HEK293 (cell line): Measurements from ENCODE around the gene PPP2R5E.

Experiments
- CTCF ChIA-PET: fragments of 350-600 bp; formaldehyde crosslinking; extraction: SDS; loops from one replicate; lab custom pipeline; 2021; ENCODE audit warnings: antibody characterized with exemption; lab: Yijun Ruan, JAX
- POLR2A ChIA-PET: fragments of 300-600 bp; formaldehyde crosslinking; extraction: SDS; loops from one replicate; lab custom pipeline; 2020; ENCODE audit warnings: antibody characterized with exemption, inconsistent platforms; lab: Yijun Ruan, JAX
- H3K27ac ChIP-seq: fragments of 200-500 bp; sonication (Bioruptor generic); 2 replicates; pipeline ENCODE4 v1.5.1; 2014; ENCODE audit warnings: low read depth, low read length, control low read depth, inconsistent platforms; ENCODE audit errors: extremely low read depth
- H3K36me3 ChIP-seq, 2 experiments: fragments of 200-500 bp in 1 of 2; sonication (Bioruptor generic) in 1 of 2; 1 replicate in 1 of 2; 2 replicates in 1 of 2; pipeline ENCODE4 v1.5.1; 2014 to 2017; ENCODE audit warnings: inconsistent platforms in 2 of 2, low read length in 2 of 2; ENCODE audit not compliant: control insufficient read depth in 2 of 2, insufficient read depth in 1 of 2
- H3K4me1 ChIP-seq: fragments of 200-500 bp; sonication (Bioruptor generic); 2 replicates; pipeline ENCODE4 v1.5.1; 2014; ENCODE audit warnings: mild to moderate bottlenecking, low read length, inconsistent platforms; ENCODE audit not compliant: control insufficient read depth, insufficient read depth
- H3K4me3 ChIP-seq: 2 replicates; pipeline ENCODE4 v1.5.1; 2011; ENCODE audit warnings: low read depth, mild to moderate bottlenecking, control low read depth, low read length, moderate library complexity
- H3K9me3 ChIP-seq: fragments of 200-500 bp; sonication (Bioruptor generic); 2 replicates; pipeline ENCODE4 v1.5.1; 2014; ENCODE audit warnings: low read depth, low read length, inconsistent platforms; ENCODE audit not compliant: control insufficient read depth, insufficient read depth
- FEZF1 ChIP-seq: fragments of 450-650 bp; formaldehyde crosslinking; IDR thresholded peaks from 2 replicates; pipeline ENCODE4 v1.5.1; 2016; ENCODE audit warnings: missing biosample characterization, missing genetic modification characterization
- GFI1B ChIP-seq: fragments of 450-650 bp; formaldehyde crosslinking; IDR thresholded peaks from 2 replicates; pipeline ENCODE4 v1.5.1; 2016; ENCODE audit warnings: missing biosample characterization, missing genetic modification characterization
- HOXD13 ChIP-seq: sonication (generic); formaldehyde crosslinking; IDR thresholded peaks from 2 replicates; pipeline ENCODE4 v1.8.0; 2022; ENCODE audit warnings: missing genetic modification reagents, borderline replicate concordance
- KLF7 ChIP-seq: fragments of 450-650 bp; formaldehyde crosslinking; IDR thresholded peaks from 2 replicates; pipeline ENCODE4 v1.5.1; 2016; ENCODE audit warnings: missing biosample characterization, missing genetic modification characterization, borderline replicate concordance
- MEIS1 ChIP-seq: sonication (generic); formaldehyde crosslinking; IDR thresholded peaks from 2 replicates; pipeline ENCODE4 v1.8.1; 2022; ENCODE audit warnings: missing genetic modification reagents, mild to moderate bottlenecking, borderline replicate concordance
- OSR2 ChIP-seq: fragments of 450-650 bp; formaldehyde crosslinking; IDR thresholded peaks from 2 replicates; pipeline ENCODE4 v1.5.1; 2016; ENCODE audit warnings: missing biosample characterization, missing genetic modification characterization
- ZBTB1 ChIP-seq: fragments of 450-650 bp; formaldehyde crosslinking; IDR thresholded peaks from 2 replicates; pipeline ENCODE4 v1.5.1; 2016; ENCODE audit warnings: missing biosample characterization, missing genetic modification characterization
- ZBTB20 ChIP-seq: fragments of 450-650 bp; formaldehyde crosslinking; IDR thresholded peaks from 2 replicates; pipeline ENCODE4 v1.5.1; 2016; ENCODE audit warnings: missing biosample characterization, missing genetic modification characterization
- ZFP37 ChIP-seq: fragments of 450-650 bp; formaldehyde crosslinking; IDR thresholded peaks from 2 replicates; pipeline ENCODE4 v1.5.1; 2016; ENCODE audit warnings: missing biosample characterization, missing genetic modification characterization
- ZNF214 ChIP-seq: fragments of 450-650 bp; formaldehyde crosslinking; IDR thresholded peaks from 2 replicates; pipeline ENCODE4 v1.5.1; 2017; ENCODE audit warnings: missing biosample characterization, mild to moderate bottlenecking, missing genetic modification characterization, borderline replicate concordance
- ZNF561 ChIP-seq: fragments of 450-650 bp; IDR thresholded peaks from 2 replicates; pipeline ENCODE4 v1.5.1; 2018; ENCODE audit warnings: missing biosample characterization, missing genetic modification characterization, borderline replicate concordance
- ZNF776 ChIP-seq: fragments of 450-650 bp; formaldehyde crosslinking; IDR thresholded peaks from 2 replicates; pipeline ENCODE4 v1.5.0; 2017; ENCODE audit warnings: missing biosample characterization, missing genetic modification characterization, borderline replicate concordance
- ZNF791 ChIP-seq: fragments of 450-650 bp; formaldehyde crosslinking; IDR thresholded peaks from 2 replicates; pipeline ENCODE4 v1.5.1; 2016; ENCODE audit warnings: missing biosample characterization, missing genetic modification characterization
- TF ChIP-seq, protein P1 (sequence below): fragments of 450-650 bp; formaldehyde crosslinking; IDR thresholded peaks from 2 replicates; pipeline ENCODE4 v1.5.1; 2016; ENCODE audit warnings: missing biosample characterization, missing genetic modification characterization
- TF ChIP-seq, protein P2 (sequence below): fragments of 450-650 bp; formaldehyde crosslinking; IDR thresholded peaks from 2 replicates; pipeline ENCODE4 v1.5.1; 2016; ENCODE audit warnings: missing biosample characterization, missing genetic modification characterization
- TF ChIP-seq, protein P3 (sequence below): fragments of 450-650 bp; formaldehyde crosslinking; IDR thresholded peaks from 2 replicates; pipeline ENCODE4 v1.5.1; 2016; ENCODE audit warnings: missing biosample characterization, missing genetic modification characterization
- TF ChIP-seq, protein P4 (sequence below): fragments of 450-650 bp; formaldehyde crosslinking; IDR thresholded peaks from 2 replicates; pipeline ENCODE4 v1.5.1; 2016; ENCODE audit warnings: missing biosample characterization, missing genetic modification characterization
- TF ChIP-seq, protein P5 (sequence below): fragments of 450-650 bp; formaldehyde crosslinking; IDR thresholded peaks from 2 replicates; pipeline ENCODE4 v1.5.1; 2017; ENCODE audit warnings: missing biosample characterization, missing genetic modification characterization

PPP2R5E gene

DNA sequence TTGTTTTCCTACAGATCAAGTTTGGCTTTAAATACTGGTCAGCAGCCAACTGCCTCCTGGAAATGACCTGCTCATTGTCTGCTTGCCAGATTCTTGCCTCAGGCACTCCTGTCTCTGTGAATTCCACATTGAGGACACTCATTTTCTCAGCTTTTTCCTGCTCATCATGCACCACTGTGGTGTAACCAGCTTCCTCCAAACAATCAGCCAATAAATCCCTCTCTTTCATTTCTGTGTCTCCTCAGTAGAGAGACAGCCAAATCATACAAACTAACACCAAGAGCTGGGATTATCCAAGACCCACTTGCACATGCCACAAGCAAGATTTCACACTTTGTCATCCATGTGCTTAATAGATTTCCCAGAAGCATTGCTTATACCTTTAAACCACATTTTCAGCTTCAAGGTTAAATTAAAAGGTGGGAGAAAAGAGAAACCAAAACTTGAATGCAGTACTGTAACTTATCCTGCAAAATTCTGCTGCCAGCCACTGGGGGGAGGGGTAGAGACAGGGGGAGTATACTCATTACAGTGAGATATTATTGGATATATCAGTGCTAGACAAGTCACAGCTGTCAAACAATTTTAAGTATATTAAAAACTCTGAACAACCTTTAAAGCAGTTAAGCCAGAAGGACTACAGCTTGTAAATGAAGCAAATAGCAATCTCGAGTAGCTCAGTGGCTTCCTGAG lies 105.0 kb downstream of the PPP2R5E start:
- no peak overlapping the region for H3K4me3 ChIP-seq
- CTCF ChIA-PET, result interaction anchor here (0.7 to 1.5 kb wide), 4 partner anchors 9 to 195 kb away, joined by 3 to 5 read pairs (median 4); no protein-coding TSS in a partner anchor
- TF ChIP-seq, protein P1, sequence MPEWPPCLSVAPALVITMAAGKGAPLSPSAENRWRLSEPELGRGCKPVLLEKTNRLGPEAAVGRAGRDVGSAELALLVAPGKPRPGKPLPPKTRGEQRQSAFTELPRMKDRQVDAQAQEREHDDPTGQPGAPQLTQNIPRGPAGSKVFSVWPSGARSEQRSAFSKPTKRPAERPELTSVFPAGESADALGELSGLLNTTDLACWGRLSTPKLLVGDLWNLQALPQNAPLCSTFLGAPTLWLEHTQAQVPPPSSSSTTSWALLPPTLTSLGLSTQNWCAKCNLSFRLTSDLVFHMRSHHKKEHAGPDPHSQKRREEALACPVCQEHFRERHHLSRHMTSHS, result no peak
- TF ChIP-seq HOXD13 (CRISPR knock-in tag), result no peak
- peak; percentile 37 for TF ChIP-seq OSR2 (tag by site-specific recombination)
- TF ChIP-seq FEZF1 (tag by site-specific recombination), result peak; percentile 60
- TF ChIP-seq, protein P2, sequence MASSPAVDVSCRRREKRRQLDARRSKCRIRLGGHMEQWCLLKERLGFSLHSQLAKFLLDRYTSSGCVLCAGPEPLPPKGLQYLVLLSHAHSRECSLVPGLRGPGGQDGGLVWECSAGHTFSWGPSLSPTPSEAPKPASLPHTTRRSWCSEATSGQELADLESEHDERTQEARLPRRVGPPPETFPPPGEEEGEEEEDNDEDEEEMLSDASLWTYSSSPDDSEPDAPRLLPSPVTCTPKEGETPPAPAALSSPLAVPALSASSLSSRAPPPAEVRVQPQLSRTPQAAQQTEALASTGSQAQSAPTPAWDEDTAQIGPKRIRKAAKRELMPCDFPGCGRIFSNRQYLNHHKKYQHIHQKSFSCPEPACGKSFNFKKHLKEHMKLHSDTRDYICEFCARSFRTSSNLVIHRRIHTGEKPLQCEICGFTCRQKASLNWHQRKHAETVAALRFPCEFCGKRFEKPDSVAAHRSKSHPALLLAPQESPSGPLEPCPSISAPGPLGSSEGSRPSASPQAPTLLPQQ (tag by site-specific recombination), result 0 out of 2 replicates have a peak, but pooled peaks have one; percentile 18

DNA sequence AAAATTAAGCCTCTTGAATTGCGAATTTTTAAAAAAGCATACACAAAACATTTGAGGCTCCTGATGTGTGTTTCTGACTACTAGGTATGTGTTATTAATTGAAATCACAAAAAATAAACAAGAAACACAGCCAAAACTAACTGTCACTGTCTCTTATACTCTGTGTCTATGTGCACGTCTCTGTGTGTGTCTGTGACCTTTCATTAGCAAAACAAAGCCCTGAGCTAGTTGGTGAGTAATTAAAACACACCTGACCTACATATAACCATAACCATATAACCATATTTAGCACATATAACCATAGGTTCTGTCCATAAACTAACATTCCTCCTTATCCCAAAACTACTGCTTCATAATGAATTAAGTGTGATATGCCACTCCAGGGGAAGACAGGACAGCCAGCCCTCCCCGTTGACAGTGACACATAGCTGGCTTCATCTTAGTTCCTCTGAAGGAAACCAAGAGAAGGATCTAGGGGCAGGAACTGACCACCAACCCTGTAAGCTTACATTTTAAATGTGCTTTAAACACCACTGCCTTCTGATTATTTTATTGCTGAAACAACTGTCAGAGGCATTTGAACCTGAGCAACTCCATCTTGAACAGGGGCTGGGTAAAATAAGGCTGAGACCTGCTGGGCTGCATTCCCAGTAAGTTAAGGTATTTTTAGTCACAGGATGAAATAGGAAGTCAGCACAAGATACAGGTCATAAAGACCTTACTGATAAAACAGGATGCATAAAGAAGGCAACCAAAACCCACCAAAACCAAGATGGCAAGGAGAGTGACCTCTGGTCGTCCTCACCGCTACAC lies 106.7 kb downstream of the PPP2R5E start:
- Histone ChIP-seq H3K9me3 (no peaks in the 10 kb centered on the region), H3K36me3 (no peaks in the 10 kb centered on the region), H3K4me3 (no peak overlapping the region), H3K27ac (no peak overlapping the region), H3K4me1 (peaks cover 22% of the 10 kb centered on the region)
- ChIA-PET POLR2A (no interaction called here), CTCF (interaction anchor here (0.6 kb wide), 1 partner anchor 57 kb away, joined by 3 read pairs; no protein-coding TSS in a partner anchor)
- TF ChIP-seq ZNF561 (tag by site-specific recombination) (no peak), KLF7 (tag by site-specific recombination) (no peak), ZBTB20 (tag by site-specific recombination) (no peak), ZFP37 (tag by site-specific recombination) (no peak), ZNF776 (no peak), ZNF214 (tag by site-specific recombination) (no peak), GFI1B (tag by site-specific recombination) (no peak), MEIS1 (CRISPR knock-in tag) (no peak), ZBTB1 (tag by site-specific recombination) (no peak), ZNF791 (tag by site-specific recombination) (no peak)
- TF ChIP-seq, protein P3, sequence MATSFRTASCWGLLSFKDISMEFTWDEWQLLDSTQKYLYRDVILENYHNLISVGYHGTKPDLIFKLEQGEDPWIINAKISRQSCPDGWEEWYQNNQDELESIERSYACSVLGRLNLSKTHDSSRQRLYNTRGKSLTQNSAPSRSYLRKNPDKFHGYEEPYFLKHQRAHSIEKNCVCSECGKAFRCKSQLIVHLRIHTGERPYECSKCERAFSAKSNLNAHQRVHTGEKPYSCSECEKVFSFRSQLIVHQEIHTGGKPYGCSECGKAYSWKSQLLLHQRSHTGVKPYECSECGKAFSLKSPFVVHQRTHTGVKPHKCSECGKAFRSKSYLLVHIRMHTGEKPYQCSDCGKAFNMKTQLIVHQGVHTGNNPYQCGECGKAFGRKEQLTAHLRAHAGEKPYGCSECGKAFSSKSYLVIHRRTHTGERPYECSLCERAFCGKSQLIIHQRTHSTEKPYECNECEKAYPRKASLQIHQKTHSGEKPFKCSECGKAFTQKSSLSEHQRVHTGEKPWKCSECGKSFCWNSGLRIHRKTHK (tag by site-specific recombination), result no peak
- TF ChIP-seq, protein P4, sequence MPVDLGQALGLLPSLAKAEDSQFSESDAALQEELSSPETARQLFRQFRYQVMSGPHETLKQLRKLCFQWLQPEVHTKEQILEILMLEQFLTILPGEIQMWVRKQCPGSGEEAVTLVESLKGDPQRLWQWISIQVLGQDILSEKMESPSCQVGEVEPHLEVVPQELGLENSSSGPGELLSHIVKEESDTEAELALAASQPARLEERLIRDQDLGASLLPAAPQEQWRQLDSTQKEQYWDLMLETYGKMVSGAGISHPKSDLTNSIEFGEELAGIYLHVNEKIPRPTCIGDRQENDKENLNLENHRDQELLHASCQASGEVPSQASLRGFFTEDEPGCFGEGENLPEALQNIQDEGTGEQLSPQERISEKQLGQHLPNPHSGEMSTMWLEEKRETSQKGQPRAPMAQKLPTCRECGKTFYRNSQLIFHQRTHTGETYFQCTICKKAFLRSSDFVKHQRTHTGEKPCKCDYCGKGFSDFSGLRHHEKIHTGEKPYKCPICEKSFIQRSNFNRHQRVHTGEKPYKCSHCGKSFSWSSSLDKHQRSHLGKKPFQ, result no peak
- TF ChIP-seq, protein P5, sequence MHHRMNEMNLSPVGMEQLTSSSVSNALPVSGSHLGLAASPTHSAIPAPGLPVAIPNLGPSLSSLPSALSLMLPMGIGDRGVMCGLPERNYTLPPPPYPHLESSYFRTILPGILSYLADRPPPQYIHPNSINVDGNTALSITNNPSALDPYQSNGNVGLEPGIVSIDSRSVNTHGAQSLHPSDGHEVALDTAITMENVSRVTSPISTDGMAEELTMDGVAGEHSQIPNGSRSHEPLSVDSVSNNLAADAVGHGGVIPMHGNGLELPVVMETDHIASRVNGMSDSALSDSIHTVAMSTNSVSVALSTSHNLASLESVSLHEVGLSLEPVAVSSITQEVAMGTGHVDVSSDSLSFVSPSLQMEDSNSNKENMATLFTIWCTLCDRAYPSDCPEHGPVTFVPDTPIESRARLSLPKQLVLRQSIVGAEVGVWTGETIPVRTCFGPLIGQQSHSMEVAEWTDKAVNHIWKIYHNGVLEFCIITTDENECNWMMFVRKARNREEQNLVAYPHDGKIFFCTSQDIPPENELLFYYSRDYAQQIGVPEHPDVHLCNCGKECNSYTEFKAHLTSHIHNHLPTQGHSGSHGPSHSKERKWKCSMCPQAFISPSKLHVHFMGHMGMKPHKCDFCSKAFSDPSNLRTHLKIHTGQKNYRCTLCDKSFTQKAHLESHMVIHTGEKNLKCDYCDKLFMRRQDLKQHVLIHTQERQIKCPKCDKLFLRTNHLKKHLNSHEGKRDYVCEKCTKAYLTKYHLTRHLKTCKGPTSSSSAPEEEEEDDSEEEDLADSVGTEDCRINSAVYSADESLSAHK (tag by site-specific recombination), result no peak

More for the DNA sequence above, 105.0 kb downstream of the PPP2R5E start:
- POLR2A ChIA-PET, result interaction anchor here (0.6 to 1.1 kb wide), 3 partner anchors 57 to 707 kb away, joined by 3 to 6 read pairs (median 4); partner anchors contain the start of gene PPP2R5E
- Histone ChIP-seq H3K36me3 (no peaks in the 10 kb centered on the region), H3K9me3 (no peaks in the 10 kb centered on the region), H3K27ac (no peak overlapping the region; the same call in 1 of the 2 replicates), H3K4me1 (peaks cover 22% of the 10 kb centered on the region)
